MM.1S (cell line): Measurements from ENCODE around the gene GIMAP2.
"Not testable (repeated sequence)": the region's sequence is repeated elsewhere in the genome, so short reads cannot be mapped to it uniquely, and the experiment has no call there.

Source experiments
- DNase-seq: peaks from one replicate; pipeline ENCODE4 v3.0.0-alpha.2; 2015
- H2AFZ ChIP-seq: fragments of 300-600 bp; sonication (generic); 2 replicates; pipeline ENCODE4 v1.6.0; 2016; ENCODE audit warnings: antibody characterized with exemption, low read length
- H3F3A ChIP-seq: fragments of 300-600 bp; sonication (generic); 2 replicates; pipeline ENCODE4 v1.6.1; 2016; ENCODE audit warnings: mild to moderate bottlenecking, antibody characterized with exemption, low read length, moderate library complexity, mixed read lengths; ENCODE audit not compliant: insufficient read depth
- H3K27ac ChIP-seq: fragments of 300-600 bp; sonication (generic); 2 replicates; pipeline ENCODE4 v1.5.1; 2016; ENCODE audit warnings: mild to moderate bottlenecking, low read length
- H3K27me3 ChIP-seq: fragments of 300-600 bp; sonication (generic); replicated peaks from 2 replicates; pipeline ENCODE4 v1.6.0; 2016; ENCODE audit warnings: low read length; ENCODE audit not compliant: insufficient read depth
- H3K36me3 ChIP-seq: fragments of 300-600 bp; sonication (generic); replicated peaks from 2 replicates; pipeline ENCODE4 v1.6.1; 2016; ENCODE audit warnings: mild to moderate bottlenecking, low read length, mixed read lengths; ENCODE audit not compliant: insufficient read depth
- H3K4me1 ChIP-seq: fragments of 300-600 bp; sonication (generic); 2 replicates; pipeline ENCODE4 v1.6.1; 2016; ENCODE audit warnings: low read length, mixed read lengths
- H3K4me2 ChIP-seq: fragments of 300-600 bp; sonication (generic); 2 replicates; pipeline ENCODE4 v1.6.0; 2016; ENCODE audit warnings: low read depth, low read length
- H3K4me3 ChIP-seq: fragments of 300-600 bp; sonication (generic); 2 replicates; pipeline ENCODE4 v1.5.1; 2016; ENCODE audit warnings: low read length, mixed read lengths
- H3K79me2 ChIP-seq: fragments of 300-600 bp; sonication (generic); 2 replicates; pipeline ENCODE4 v1.6.1; 2016; ENCODE audit warnings: mixed run types, low read length, mixed read lengths
- H3K9ac ChIP-seq: fragments of 300-600 bp; sonication (generic); 2 replicates; pipeline ENCODE4 v1.6.1; 2016; ENCODE audit warnings: low read length, mixed read lengths
- H3K9me2 ChIP-seq: fragments of 300-600 bp; sonication (generic); replicated peaks from 2 replicates; pipeline ENCODE4 v1.6.1; 2016; ENCODE audit warnings: mild to moderate bottlenecking, low read length, mixed read lengths; ENCODE audit not compliant: insufficient read depth
- H3K9me3 ChIP-seq: fragments of 300-600 bp; sonication (generic); replicated peaks from 2 replicates; pipeline ENCODE4 v1.6.1; 2016; ENCODE audit warnings: mild to moderate bottlenecking, low read length, mixed read lengths; ENCODE audit not compliant: insufficient read depth
- H4K20me1 ChIP-seq: fragments of 300-600 bp; sonication (generic); 2 replicates; pipeline ENCODE4 v1.6.1; 2016; ENCODE audit warnings: mild to moderate bottlenecking, low read length, moderate library complexity, mixed read lengths; ENCODE audit not compliant: insufficient read depth
- CTCF ChIP-seq: fragments of 300-600 bp; sonication (generic); IDR thresholded peaks from 2 replicates; pipeline ENCODE4 v1.5.1; 2016; ENCODE audit warnings: antibody characterized with exemption, low read length, mixed read lengths
- EZH2 ChIP-seq: fragments of 300-600 bp; sonication (generic); optimal IDR thresholded peaks from 2 replicates; pipeline ENCODE3; 2017; ENCODE audit warnings: low read depth, mild to moderate bottlenecking, antibody characterized with exemption, low read length, mixed read lengths
- EZH2phosphoT487 ChIP-seq: fragments of 300-600 bp; sonication (generic); IDR thresholded peaks from 2 replicates; pipeline ENCODE4 v1.6.1; 2018; ENCODE audit warnings: antibody characterized with exemption, low read length

The GIMAP2 gene

DNA sequence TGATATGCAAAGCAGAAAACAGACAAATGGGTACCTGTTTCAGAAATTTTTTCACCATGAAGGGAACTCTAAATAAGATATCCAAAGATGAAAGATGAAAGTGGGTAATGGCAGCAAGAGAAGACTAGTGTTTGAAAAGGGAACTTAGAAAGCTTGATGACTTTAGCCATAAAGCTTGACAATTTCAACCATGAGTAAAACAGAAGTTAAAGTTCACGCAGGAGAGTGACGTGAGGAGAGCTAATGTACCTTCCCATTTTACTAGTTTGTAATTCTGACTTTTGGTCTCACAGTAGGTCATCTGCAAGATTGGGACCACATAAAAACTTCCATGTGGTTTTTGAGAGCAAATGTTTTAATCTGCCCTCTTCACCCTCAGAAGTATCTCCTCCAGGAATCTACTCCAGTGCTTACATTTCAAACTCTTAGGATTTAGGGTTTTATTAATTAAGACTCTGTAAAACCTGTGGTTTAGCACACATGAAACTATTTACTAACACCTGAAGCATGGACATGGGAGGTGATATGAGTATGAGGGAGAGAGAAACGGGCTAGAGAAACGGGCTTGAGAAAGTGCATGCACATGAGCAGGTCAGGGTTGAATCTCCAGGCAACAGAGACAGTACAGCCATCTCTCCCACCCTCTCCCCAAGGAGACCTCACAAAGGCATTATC lies 24.4 kb upstream of the GIMAP2 start:
- Histone ChIP-seq H2AFZ (no peak overlapping the region), H3K4me3 (no peak overlapping the region), H3K27me3 (no peaks in the 10 kb centered on the region), H3K36me3 (no peaks in the 10 kb centered on the region), H3K79me2 (no peaks in the 10 kb centered on the region), H3K4me1 (peaks cover 14% of the 10 kb centered on the region), H4K20me1 (no peaks in the 10 kb centered on the region), H3K9me2 (no peaks in the 10 kb centered on the region), H3K4me2 (no peak overlapping the region), H3K9me3 (no peaks in the 10 kb centered on the region), H3K9ac (no peak overlapping the region), H3K27ac (no peak overlapping the region), H3F3A (no peaks in the 10 kb centered on the region)
- DNase-seq: no peak
- TF ChIP-seq EZH2 (no peak), EZH2phosphoT487 (no peak), CTCF (no peak)

DNA sequence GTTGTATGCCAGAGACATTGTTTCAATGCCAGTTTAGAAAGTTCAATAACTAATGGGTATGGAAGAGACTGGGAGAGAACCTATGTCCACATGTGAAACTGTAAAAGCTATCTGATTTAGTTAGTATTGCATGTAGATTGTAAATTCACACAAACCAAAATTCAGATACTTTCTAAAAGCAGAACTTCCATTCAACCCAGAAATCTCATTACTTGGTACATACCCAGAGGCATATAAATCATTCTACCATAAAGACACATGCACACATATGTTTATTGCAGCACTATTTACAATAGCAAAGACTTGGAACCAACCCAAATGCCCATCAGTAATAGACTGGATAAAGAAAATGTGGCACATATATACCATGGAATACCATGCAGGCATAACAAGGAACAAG lies 22.7 kb upstream of the GIMAP2 start:
- not testable (repeated sequence) for H3K9me2 ChIP-seq, H3K27ac ChIP-seq

DNA sequence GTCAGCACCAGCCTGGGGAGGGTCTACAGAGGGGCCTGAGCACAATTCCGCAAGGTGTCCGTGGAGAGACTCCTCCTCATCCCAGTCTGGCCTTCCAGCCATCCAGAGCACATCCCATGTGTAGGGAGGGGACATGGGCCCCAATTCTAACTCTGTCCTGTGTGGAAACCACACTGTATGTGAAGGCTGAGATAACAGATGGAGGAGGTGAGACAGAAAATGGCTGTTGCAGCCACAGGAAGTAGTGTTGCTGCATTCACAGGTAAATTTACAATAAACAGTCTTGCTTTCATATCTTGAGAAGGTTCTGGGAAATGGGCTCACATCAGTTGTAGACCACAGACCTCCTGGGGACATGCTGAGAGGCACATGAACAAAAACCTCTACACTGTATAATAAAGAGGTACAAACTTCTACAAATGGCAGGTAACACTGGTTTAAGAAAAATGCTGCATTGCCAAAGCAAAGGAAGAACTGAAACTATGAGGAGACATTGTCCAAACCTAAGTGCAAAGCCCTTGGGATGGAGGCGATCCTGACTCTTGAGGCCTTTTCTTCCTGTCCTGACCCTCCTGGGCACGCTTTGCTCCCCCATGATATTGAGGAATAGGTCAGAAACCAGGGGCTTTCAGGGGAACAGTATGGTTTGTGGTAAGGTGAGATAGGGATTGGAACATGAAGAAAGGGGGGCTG lies 21.6 kb upstream of the GIMAP2 start:
- no peaks in the 10 kb centered on the region for H3K9me3 ChIP-seq
- no peaks in the 10 kb centered on the region for H3K9me2 ChIP-seq
- TF ChIP-seq EZH2 (no peak), CTCF (no peak), EZH2phosphoT487 (no peak)
- H3K36me3 ChIP-seq: no peaks in the 10 kb centered on the region
- peak; percentile 66 for DNase-seq
- H2AFZ ChIP-seq: peak overlapping the region; percentile 48
- peaks cover 22% of the 10 kb centered on the region for H3K4me1 ChIP-seq
- H3K4me2 ChIP-seq: peak overlapping the region; percentile 28; the same call in 1 of the 2 replicates
- H3F3A ChIP-seq: 0 out of 2 replicates have a peak, but pooled peaks cover 3% of the 10 kb centered on the region
- no peak overlapping the region for H3K4me3 ChIP-seq
- H3K27ac ChIP-seq: peak overlapping the region; percentile 24; the same call in 1 of the 2 replicates
- H3K27me3 ChIP-seq: no peaks in the 10 kb centered on the region
- H3K9ac ChIP-seq: no peak overlapping the region
- no peaks in the 10 kb centered on the region for H3K79me2 ChIP-seq
- H4K20me1 ChIP-seq: no peaks in the 10 kb centered on the region

More for the DNA sequence above, 22.7 kb upstream of the GIMAP2 start:
- H4K20me1 ChIP-seq, H2AFZ ChIP-seq, DNase-seq, H3K4me3 ChIP-seq, H3F3A ChIP-seq, H3K9me3 ChIP-seq, H3K27me3 ChIP-seq, H3K4me2 ChIP-seq, H3K9ac ChIP-seq, H3K36me3 ChIP-seq, H3K79me2 ChIP-seq: not testable (repeated sequence)
- H3K4me1 ChIP-seq: peaks cover 14% of the 10 kb centered on the region
